Panc1 (cell line): ENCODE data around the gene PLA2G2C.

Source experiments
- CTCF ChIP-seq: fragments of 450-650 bp; IDR thresholded peaks from 2 replicates; pipeline ENCODE4 v1.5.1; 2017; ENCODE audit warnings: mild to moderate bottlenecking
- POLR2AphosphoS5 ChIP-seq: IDR thresholded peaks from 2 replicates; pipeline ENCODE4 v1.6.1; 2012; ENCODE audit warnings: mild to moderate bottlenecking, low read depth, low read length, moderate library complexity

- TF ChIP-seq CTCF (no peak), POLR2AphosphoS5 (no peak)
Observed at GRCh38 chr1:20143318-20143717, 43.0 kb downstream of the PLA2G2C start.
